GM03348 (cell line): ENCODE data around the gene SLC7A4.
"Not testable (repeated sequence)": the region's sequence is repeated elsewhere in the genome, so short reads cannot be mapped to it uniquely, and the experiment has no call there.

ENCODE experiments used
- DNase-seq: peaks from one replicate; pipeline ENCODE4 v3.0.0; 2012; ENCODE audit warnings: low spot score

The SLC7A4 gene

GRCh38 chr22:21064917-21065864 lies 32.8 kb upstream of the SLC7A4 start:
- DNase-seq, result no peak

- not testable (repeated sequence) for DNase-seq
Measured at GRCh38 chr22:21064425-21064824, 32.1 kb upstream of the SLC7A4 start.

GRCh38 chr22:21061660-21062321 lies 29.4 kb upstream of the SLC7A4 start:
- DNase-seq, result not testable (repeated sequence)

- not testable (repeated sequence) for DNase-seq
Measured at GRCh38 chr22:21060363-21060762, 28.0 kb upstream of the SLC7A4 start.

DNA sequence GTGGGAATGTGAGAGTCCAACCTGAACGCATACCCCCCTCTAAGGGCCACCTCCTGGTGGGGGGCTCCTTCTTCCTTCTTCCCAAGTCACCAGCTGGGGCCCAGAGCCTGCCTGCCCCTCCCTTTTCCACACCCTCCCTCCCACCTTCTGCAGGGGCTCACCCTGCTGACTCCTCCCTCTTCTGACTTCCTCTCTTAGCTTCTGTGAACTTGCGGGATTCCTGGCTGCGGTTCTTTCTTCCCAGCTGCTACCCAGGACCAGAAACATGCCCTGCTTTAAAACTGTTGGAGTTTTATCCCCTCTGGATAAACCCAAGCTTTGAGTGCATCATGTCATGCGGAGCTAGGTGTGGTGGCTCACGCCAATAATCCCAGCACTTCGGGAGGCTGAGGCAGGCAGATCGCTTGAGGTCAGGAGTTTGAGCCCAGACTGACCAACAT lies 23.5 kb upstream of the SLC7A4 start:
- no peak for DNase-seq

GRCh38 chr22:21055564-21055834 lies 23.1 kb upstream of the SLC7A4 start:
- no peak for DNase-seq

DNA sequence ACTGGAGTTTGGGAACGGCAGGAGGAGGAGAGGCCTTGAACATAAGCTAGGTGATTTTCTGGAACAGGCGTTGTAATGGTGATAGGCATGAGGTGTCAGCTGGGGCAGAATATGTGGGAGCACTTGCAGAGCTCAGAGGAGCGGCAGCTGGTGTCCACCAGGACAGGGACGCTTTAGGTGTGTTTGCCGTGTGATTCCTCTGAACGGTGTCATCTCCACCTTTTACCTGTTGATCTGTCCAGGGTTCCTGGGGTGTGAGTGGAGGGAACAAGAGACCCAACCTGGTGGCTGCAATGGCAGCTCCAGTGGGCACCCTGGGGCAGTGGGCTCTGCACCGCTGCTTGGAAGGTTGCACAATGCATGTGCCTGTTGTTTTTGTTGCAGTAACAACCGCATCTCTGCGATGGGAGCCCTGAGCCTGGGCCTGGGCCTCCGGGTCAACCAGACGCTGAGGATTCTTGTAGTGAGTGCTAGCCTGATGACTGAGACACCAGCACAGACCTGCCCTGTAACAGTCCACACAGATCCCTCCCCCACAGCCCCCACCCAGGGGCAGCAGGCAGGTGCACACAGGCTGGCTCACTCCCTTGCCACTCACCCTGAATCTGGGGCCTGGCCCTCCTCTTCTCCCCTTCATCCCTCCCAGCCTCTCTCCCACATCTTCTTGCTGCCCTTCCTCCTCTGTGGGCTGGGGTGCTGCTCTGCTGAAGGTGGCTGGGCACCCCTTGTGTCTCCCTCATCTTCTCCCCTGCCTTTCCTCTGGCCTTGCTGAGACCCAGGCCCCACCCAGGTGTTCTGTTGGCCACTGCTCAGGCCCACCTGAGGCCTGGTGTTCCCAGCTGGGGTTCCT lies 22.6 kb upstream of the SLC7A4 start:
- no peak for DNase-seq

- no peak for DNase-seq
Measured at GRCh38 chr22:21054046-21054713, 21.8 kb upstream of the SLC7A4 start.

DNA sequence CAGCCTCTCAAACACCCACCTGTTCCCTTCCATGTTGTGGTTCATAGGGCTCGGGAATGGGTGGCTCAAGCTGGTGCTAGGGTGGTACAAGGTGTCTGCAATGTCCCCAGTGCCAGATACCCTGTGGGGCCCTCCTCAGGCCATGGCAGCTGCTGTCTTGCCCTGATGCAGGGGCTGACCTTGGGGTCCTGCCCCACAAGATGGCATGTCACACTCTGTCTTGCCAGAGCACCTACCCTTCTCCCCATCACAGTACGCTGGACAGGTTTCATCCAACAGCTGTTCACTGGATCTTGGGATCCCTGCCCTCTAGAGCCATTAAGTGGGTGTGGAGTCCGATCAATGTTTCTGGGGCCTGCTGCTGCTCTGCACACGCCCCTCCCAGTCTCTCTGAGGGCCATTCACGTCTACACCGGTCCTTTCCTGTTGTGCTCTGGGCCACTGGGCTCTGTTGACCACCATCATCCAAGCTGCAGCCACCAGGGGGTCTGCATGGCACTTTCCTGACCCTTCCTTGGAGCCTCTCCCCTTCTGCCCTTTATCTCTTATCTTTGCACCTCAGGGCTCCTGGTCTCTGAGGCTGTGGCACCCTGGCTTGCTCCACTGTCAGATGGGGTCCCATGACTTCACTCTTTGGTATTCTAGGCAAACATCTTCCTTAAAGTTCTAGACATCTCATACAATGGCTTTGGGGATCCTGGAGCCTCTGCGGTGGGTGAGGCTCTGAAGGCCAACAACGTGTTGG lies 20.5 kb upstream of the SLC7A4 start:
- DNase-seq, result no peak

- peak; percentile 31 for DNase-seq
Measured at GRCh38 chr22:21051831-21052400, 19.6 kb upstream of the SLC7A4 start.

GRCh38 chr22:21051145-21051830 lies 18.9 kb upstream of the SLC7A4 start:
- DNase-seq, result no peak

- DNase-seq, result not testable (repeated sequence)
Measured at GRCh38 chr22:21048965-21049364, 16.6 kb upstream of the SLC7A4 start.

DNA sequence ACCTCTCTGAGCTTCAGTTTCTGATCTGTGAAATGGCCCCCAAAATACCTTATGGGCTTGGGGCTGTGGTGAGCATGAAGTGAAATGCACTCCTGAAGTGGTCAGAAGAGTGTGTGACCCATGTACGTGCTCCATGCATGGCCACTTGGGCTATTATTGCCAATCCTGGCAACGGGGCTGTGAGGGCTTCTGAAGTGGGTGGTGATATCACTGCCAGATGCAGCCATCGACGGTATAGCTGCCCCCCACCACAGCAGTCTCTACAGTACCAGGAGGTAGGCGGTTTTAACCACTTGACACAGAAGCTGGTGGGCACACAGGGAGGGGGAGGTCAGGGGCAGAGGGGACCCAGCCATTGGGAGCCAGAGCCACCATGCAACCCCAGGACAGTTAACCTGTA lies 16.1 kb upstream of the SLC7A4 start:
- not testable (repeated sequence) for DNase-seq

GRCh38 chr22:21047730-21048129 lies 15.4 kb upstream of the SLC7A4 start:
- DNase-seq, result no peak

- DNase-seq, result no peak
Measured at GRCh38 chr22:21047035-21047661, 14.8 kb upstream of the SLC7A4 start.

- peak; percentile 98 for DNase-seq
Measured at GRCh38 chr22:21045585-21046294, 13.4 kb upstream of the SLC7A4 start, which contains the start of gene LRRC74B. Gene LRRC74B (plus strand): TSS chr22:21045946. CDS start chr22:21045987, 41 bp downstream.

DNA sequence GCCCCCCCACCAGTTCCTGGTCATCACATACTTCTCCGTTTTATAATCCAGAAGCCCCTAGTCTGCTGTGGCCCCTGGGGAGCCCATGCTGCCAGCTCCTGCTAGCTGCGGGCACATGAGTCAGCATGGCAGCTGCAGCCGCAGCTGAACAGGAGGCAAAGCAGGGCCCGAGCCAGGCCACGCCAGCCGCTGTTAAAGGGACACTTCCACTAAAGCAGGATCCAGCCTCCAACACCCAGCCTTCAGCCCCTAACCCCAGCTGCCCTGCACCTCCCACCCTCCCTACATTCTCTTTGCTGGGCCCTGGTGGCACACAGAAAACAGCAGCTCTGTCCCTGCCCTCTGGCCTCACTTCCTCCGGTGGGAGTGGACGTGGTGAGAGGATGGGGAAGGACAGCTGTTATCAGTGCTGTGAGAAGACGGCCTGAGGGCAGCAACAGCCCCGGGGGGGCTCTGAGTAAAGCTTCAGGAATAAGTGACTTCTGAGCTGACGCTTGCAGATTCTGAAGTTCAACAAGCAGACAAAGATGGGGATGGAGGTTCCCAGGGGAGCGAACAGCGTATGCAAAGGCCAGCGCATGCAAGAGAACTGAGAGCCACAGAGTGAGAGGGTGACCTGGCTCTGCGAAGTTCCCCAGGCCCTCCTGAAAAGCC lies 12.7 kb upstream of the SLC7A4 start:
- peak; percentile 54 for DNase-seq

DNA sequence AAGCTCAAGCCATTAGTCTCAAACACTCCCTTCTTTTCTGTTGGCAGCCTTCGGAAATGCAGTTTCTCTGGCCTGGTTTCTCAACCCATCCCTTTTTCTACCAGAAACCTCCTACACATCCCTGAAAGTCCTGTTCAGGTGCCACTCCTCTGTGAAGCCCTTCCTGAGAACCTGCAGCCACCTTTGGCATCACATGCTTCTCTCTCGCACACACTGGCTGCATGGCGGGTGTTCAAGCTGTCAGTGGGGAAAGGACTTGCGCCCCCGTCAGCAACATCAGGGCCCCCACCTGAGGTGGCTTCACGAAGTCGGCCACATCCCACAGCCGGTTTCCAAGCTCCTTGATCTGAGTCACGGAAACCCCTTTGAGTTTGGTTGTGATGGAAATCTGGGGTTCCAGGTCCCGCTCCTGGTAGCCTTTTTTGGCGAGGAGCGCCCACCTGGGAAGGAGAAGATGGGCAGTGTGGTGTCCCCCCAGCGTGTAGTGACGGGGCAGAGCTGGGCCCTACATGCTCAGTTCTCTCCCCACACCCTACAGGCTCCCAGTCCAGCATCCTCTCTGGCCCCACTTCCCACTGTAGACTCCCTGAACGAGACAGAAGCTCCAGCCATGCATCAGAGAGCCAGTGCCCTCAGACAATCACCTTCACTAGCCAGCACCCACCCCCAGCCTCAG lies 11.6 kb upstream of the SLC7A4 start:
- no peak for DNase-seq
